GM23248 (cell line): ENCODE measurements around the gene RFWD3.

Experiments used
- EZH2 ChIP-seq: fragments of 200-600 bp; sonication (generic); IDR thresholded peaks from 2 replicates; pipeline ENCODE4 v1.6.1; 2018; ENCODE audit warnings: antibody characterized with exemption, mild to moderate bottlenecking; ENCODE audit not compliant: insufficient read depth, poor library complexity, severe bottlenecking
- EZH2phosphoT487 ChIP-seq: fragments of 200-600 bp; sonication (generic); IDR thresholded peaks from 2 replicates; pipeline ENCODE4 v1.6.1; 2018; ENCODE audit warnings: antibody characterized with exemption, moderate library complexity, mild to moderate bottlenecking, low read depth; ENCODE audit not compliant: insufficient read depth

- TF ChIP-seq EZH2phosphoT487 (no peak), EZH2 (no peak)
Observed at GRCh38 chr16:74573622-74574021, 93.1 kb downstream of the RFWD3 start.
